GM23248 (cell line): Measurements from ENCODE around the gene GAS7. TPM values are rescaled to one million over a fixed set of nuclear protein-coding genes. Genes with fewer than 3 reads are reported as not detected.

Experiments
- DNase-seq: peaks from one replicate; pipeline ENCODE4 v3.0.0-alpha.2; 2015
- H2AFZ ChIP-seq: fragments of 200-600 bp; sonication (generic); 2 replicates; pipeline ENCODE4 v1.6.1; 2016; ENCODE audit warnings: antibody characterized with exemption
- H3F3A ChIP-seq: fragments of 200-600 bp; sonication (generic); 2 replicates; pipeline ENCODE4 v1.6.1; 2016; ENCODE audit warnings: mild to moderate bottlenecking, antibody characterized with exemption, mixed run types; ENCODE audit not compliant: insufficient read depth
- H3K27ac ChIP-seq: fragments of 200-600 bp; sonication (generic); 2 replicates; pipeline ENCODE4 v1.5.1; 2016; ENCODE audit warnings: mild to moderate bottlenecking
- H3K27me3 ChIP-seq: fragments of 200-600 bp; sonication (generic); replicated peaks from 2 replicates; pipeline ENCODE4 v1.6.1; 2016; ENCODE audit warnings: mild to moderate bottlenecking; ENCODE audit not compliant: insufficient read depth
- H3K36me3 ChIP-seq: fragments of 200-600 bp; sonication (generic); 2 replicates; pipeline ENCODE4 v1.6.1; 2016; ENCODE audit warnings: low read depth, mild to moderate bottlenecking
- H3K4me1 ChIP-seq: fragments of 200-600 bp; sonication (generic); 2 replicates; pipeline ENCODE4 v1.6.1; 2016; ENCODE audit warnings: mild to moderate bottlenecking; ENCODE audit not compliant: insufficient read depth
- H3K4me2 ChIP-seq: fragments of 200-600 bp; sonication (generic); one replicate; pipeline ENCODE4 v1.6.1; 2016; ENCODE audit warnings: mild to moderate bottlenecking; ENCODE audit not compliant: unreplicated experiment
- H3K4me3 ChIP-seq: fragments of 200-600 bp; sonication (generic); 2 replicates; pipeline ENCODE4 v1.5.1; 2016; ENCODE audit warnings: mild to moderate bottlenecking
- H3K79me2 ChIP-seq: fragments of 200-600 bp; sonication (generic); 2 replicates; pipeline ENCODE4 v1.6.1; 2016; ENCODE audit warnings: mild to moderate bottlenecking; ENCODE audit not compliant: insufficient read depth
- H3K9ac ChIP-seq: fragments of 200-600 bp; sonication (generic); 2 replicates; pipeline ENCODE4 v1.6.1; 2016; ENCODE audit warnings: mild to moderate bottlenecking
- H3K9me2 ChIP-seq: fragments of 200-600 bp; sonication (generic); 2 replicates; pipeline ENCODE4 v1.6.1; 2016; ENCODE audit warnings: mixed run types, mild to moderate bottlenecking, moderate library complexity; ENCODE audit not compliant: insufficient read depth
- H3K9me3 ChIP-seq: fragments of 200-600 bp; sonication (generic); one replicate; pipeline ENCODE4 v1.6.1; 2017; ENCODE audit warnings: low read depth
- H4K20me1 ChIP-seq: fragments of 200-600 bp; sonication (generic); 2 replicates; pipeline ENCODE4 v1.6.0; 2016; ENCODE audit not compliant: insufficient read depth
- EZH2 ChIP-seq: fragments of 200-600 bp; sonication (generic); IDR thresholded peaks from 2 replicates; pipeline ENCODE4 v1.6.1; 2018; ENCODE audit warnings: antibody characterized with exemption, mild to moderate bottlenecking; ENCODE audit not compliant: insufficient read depth, poor library complexity, severe bottlenecking
- EZH2phosphoT487 ChIP-seq: fragments of 200-600 bp; sonication (generic); IDR thresholded peaks from 2 replicates; pipeline ENCODE4 v1.6.1; 2018; ENCODE audit warnings: antibody characterized with exemption, moderate library complexity, mild to moderate bottlenecking, low read depth; ENCODE audit not compliant: insufficient read depth
- WGBS, 2 experiments: methylation state at CpG; one replicate each; pipeline ENCODE4 v1.1.6; 2015 to 2017; ENCODE audit warnings: low lambda C conversion rate in 2 of 2, low coverage in 1 of 2; ENCODE audit errors: missing lambda C conversion rate in 2 of 2; 5-methylcytosine and 5-hydroxymethylcytosine counted together
- in situ Hi-C: fragments of 300-500 bp; cut with MboI; formaldehyde crosslinking; loops from 2 replicates; pipeline ENCODE4 v1.15.0; 2020
- polyA plus RNA-seq: library from polyadenylated mRNA; unstranded; fragments of >200 nt; fragmentation: Nextera tagmentation; extraction: Ambion mirVana; gene quantifications from 2 replicates; pipeline ENCODE4 v1.2.1, GENCODE V29; 2016
- total RNA-seq: library from RNA; depleted of rRNA; stranded (reverse); fragments of >200 nt; shearing (Covaris generic); gene quantifications from 2 replicates; pipeline ENCODE4 v1.2.3, GENCODE V29; 2014

GAS7 gene
- total and polyA plus RNA-seq, 2 experiments from 2014 or later: 6.7 to 13.4 TPM

DNA sequence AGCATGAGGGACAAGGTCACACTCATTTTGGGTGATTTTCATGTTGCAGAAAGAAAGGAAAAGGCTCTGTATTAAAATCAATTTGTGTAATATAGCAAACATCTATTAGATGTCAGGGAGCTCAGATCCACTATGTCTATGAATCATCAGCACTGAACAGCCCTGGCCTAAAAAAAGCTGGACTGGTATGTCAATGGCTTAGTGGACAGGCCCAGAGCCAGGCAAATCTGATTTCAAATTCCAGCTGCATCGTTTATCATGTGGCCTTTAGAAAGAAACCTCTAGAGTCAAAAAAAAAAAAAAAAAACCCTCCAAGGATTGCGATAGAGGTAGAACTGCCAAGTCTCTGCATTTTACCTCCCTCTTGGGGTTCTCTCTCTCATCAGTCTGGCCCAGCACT, 5.4 kb downstream of the GAS7 start:
- Histone ChIP-seq H3K9me3 (no peaks in the 10 kb centered on the region), H3K27me3 (no peaks in the 10 kb centered on the region), H3K4me3 (no peak overlapping the region), H4K20me1 (no peaks in the 10 kb centered on the region), H3K9me2 (no peaks in the 10 kb centered on the region), H3K27ac (peak overlapping the region; percentile 38; the same call in 1 of the 2 replicates), H3K4me2 (peak overlapping the region; percentile 58), H3F3A (peaks cover 16% of the 10 kb centered on the region), H3K9ac (no peak overlapping the region), H3K36me3 (no peaks in the 10 kb centered on the region), H2AFZ (no peak overlapping the region), H3K4me1 (peaks cover 8% of the 10 kb centered on the region), H3K79me2 (peaks cover 70% of the 10 kb centered on the region)
- peak; percentile 88 for DNase-seq
- 9 to 15% methylated on average over 2 of the region's 2 CpGs for whole genome bisulfite sequencing, 2 experiments
- TF ChIP-seq EZH2phosphoT487 (no peak), EZH2 (no peak)
- in situ Hi-C loops: no loop called here

DNA sequence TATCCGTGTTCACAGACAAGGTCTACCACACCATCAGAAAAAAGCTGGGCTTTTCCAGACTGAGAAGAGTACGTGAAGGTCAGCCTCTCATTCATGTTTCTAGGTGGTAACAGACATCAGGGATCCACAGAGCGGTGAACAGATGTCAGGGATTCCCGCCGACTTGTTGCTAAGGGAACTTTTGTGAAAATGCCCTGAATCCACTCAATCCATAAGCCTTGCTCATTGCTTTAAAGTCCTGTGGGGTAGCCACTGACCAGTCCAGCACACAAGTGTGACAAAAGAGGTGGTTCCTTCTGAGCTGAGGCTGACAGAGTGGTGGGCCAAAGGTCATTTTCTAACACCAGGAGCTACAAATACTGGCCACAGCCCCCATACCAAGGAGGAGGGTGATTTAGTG, 5.9 kb downstream of the GAS7 start:
- Histone ChIP-seq H3F3A (peaks cover 16% of the 10 kb centered on the region), H3K4me3 (no peak overlapping the region), H3K79me2 (peaks cover 72% of the 10 kb centered on the region), H3K9me2 (no peaks in the 10 kb centered on the region), H3K9ac (no peak overlapping the region), H3K27me3 (no peaks in the 10 kb centered on the region), H3K9me3 (no peaks in the 10 kb centered on the region), H3K4me1 (peaks cover 10% of the 10 kb centered on the region), H2AFZ (no peak overlapping the region), H3K4me2 (peak overlapping the region; percentile 58), H4K20me1 (no peaks in the 10 kb centered on the region), H3K27ac (0 out of 2 replicates have a peak overlapping the region, but pooled peaks have one; percentile 10), H3K36me3 (no peaks in the 10 kb centered on the region)
- in situ Hi-C loops: no loop called here
- 90 to 92% methylated on average over 5 of the region's 5 CpGs for WGBS, 2 experiments
- TF ChIP-seq EZH2 (no peak), EZH2phosphoT487 (no peak)
- DNase-seq: peak; percentile 30

DNA sequence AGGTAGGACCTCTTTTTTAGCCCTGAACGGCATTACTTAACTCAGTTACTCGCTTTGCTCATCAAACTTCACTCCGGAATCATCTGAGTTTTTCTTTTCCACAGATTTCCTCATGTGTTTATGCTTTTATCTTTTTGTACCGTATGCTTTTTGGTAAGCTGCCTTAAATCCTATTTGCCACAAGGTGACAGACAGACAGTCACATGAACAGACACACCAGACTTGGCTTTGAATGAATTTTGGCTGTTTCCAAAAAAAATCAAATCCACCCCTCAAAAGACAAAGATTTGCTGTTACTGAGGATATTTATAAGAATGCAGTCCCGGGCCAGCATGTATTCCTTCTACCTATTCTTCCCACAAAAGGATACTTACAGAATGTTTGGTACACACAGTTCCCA, 10.9 kb downstream of the GAS7 start:
- H3K4me2 ChIP-seq: peak overlapping the region; percentile 37
- H3K4me3 ChIP-seq: no peak overlapping the region
- no peaks in the 10 kb centered on the region for H3K36me3 ChIP-seq
- H3K27ac ChIP-seq: no peak overlapping the region
- peak overlapping the region; percentile 25 for H2AFZ ChIP-seq
- no peaks in the 10 kb centered on the region for H4K20me1 ChIP-seq
- no peak for TF ChIP-seq EZH2phosphoT487
- no peak for TF ChIP-seq EZH2
- DNase-seq: no peak
- H3K9me2 ChIP-seq: no peaks in the 10 kb centered on the region
- WGBS, 2 experiments: 38 to 52% methylated on average over 5 of the region's 5 CpGs
- H3K9me3 ChIP-seq: no peaks in the 10 kb centered on the region
- H3K4me1 ChIP-seq: peaks cover 15% of the 10 kb centered on the region
- H3K9ac ChIP-seq: no peak overlapping the region
- peaks cover 62% of the 10 kb centered on the region for H3K79me2 ChIP-seq
- no peaks in the 10 kb centered on the region for H3K27me3 ChIP-seq
- no peaks in the 10 kb centered on the region; the same call in 1 of the 2 replicates for H3F3A ChIP-seq
- in situ Hi-C loops: no loop called here

DNA sequence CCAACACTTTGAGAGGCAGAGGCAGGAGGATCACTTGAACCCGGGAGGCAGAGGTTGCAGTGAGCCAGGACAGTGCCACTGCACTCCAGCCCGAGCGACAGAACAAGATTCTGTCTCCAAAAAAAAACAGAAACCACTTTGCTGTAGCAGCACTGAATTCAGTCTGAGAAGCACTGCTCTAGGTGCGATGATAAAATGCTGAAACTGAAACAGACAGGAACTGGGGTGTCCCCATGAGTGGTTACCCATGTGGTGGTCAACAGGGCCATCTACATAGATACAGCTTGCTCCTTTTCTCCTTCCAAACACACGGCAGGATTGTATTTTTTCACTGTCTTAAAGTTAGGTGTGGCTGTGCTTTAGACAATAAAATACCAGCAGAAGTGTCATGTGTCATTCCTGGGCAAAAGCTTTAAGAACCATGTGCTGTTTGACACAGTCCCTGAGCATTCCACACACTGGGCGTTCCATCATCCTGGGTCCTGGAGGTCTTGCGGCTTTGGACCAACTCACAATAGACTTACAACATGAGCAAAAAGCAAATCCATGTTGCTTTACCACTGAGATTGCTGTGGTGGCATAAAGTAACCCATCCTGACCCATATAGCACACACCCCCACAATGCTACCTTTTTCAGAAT, 11.5 kb downstream of the GAS7 start:
- no peaks in the 10 kb centered on the region for H3K36me3 ChIP-seq
- H3F3A ChIP-seq: no peaks in the 10 kb centered on the region; the same call in 1 of the 2 replicates
- H3K9me2 ChIP-seq: no peaks in the 10 kb centered on the region
- H3K79me2 ChIP-seq: peaks cover 61% of the 10 kb centered on the region
- H3K4me3 ChIP-seq: no peak overlapping the region
- in situ Hi-C loops: no loop called here
- no peaks in the 10 kb centered on the region for H4K20me1 ChIP-seq
- peak overlapping the region; percentile 14; the same call in 1 of the 2 replicates for H3K9ac ChIP-seq
- WGBS, 2 experiments: 24 to 32% methylated on average over 7 of the region's 7 CpGs
- H3K4me1 ChIP-seq: peaks cover 13% of the 10 kb centered on the region
- peak overlapping the region; percentile 6 for H3K27ac ChIP-seq
- peak; percentile 66 for DNase-seq
- no peak for TF ChIP-seq EZH2phosphoT487
- TF ChIP-seq EZH2: no peak
- peak overlapping the region; percentile 25 for H2AFZ ChIP-seq
- peak overlapping the region; percentile 37 for H3K4me2 ChIP-seq
- H3K27me3 ChIP-seq: no peaks in the 10 kb centered on the region
- H3K9me3 ChIP-seq: no peaks in the 10 kb centered on the region
